Hematopoietic multipotent progenitor cell (in vitro differentiated cells): ENCODE results near the gene HOXB8. TPM values are rescaled to one million over a fixed set of nuclear protein-coding genes. Genes with fewer than 3 reads are reported as not detected.

Source experiments
- DNase-seq, 3 donors: peaks; one replicate each; pipeline ENCODE4 v3.0.0-alpha.2; 2011 to 2015; ENCODE audit warnings: low read depth in 2 of 3, low spot score in 2 of 3
- total RNA-seq: library from RNA; depleted of rRNA; stranded (reverse); fragments of >200 nt; gene quantifications from one replicate; pipeline ENCODE4 v1.2.3, GENCODE V29; 2012

HOXB8 gene
- total RNA-seq, 1 donor, result not detected

- DNase-seq, result peak in 1 of 3 donors; percentile 45
Observed at GRCh38 chr17:48624544-48625494, 9.7 kb upstream of the HOXB8 start.

- DNase-seq, result no peak
Observed at GRCh38 chr17:48624118-48624517, 9.0 kb upstream of the HOXB8 start.

- DNase-seq, result no peak
Observed at GRCh38 chr17:48623583-48623982, 8.5 kb upstream of the HOXB8 start.

GRCh38 chr17:48622857-48623256 is 7.8 kb upstream of the HOXB8 start:
- DNase-seq, result no peak

GRCh38 chr17:48621410-48622392 is 6.6 kb upstream of the HOXB8 start:
- DNase-seq, result no peak

- DNase-seq, result no peak
Observed at GRCh38 chr17:48620461-48621139, 5.5 kb upstream of the HOXB8 start.

GRCh38 chr17:48619826-48620449 is 4.8 kb upstream of the HOXB8 start:
- no peak for DNase-seq

GRCh38 chr17:48618256-48618896 is 3.3 kb upstream of the HOXB8 start:
- DNase-seq, result peak; percentile 75 to 80 (median 80)

GRCh38 chr17:48617471-48618255 is 2.6 kb upstream of the HOXB8 start:
- peak in 1 of 3 donors; percentile 27 for DNase-seq

GRCh38 chr17:48616717-48617470 is 1.8 kb upstream of the HOXB8 start:
- DNase-seq, result no peak

- DNase-seq, result no peak
Observed at GRCh38 chr17:48615963-48616716, 1.0 kb upstream of the HOXB8 start.

- no peak for DNase-seq
Observed at GRCh38 chr17:48613862-48614694, 1.0 kb downstream of the HOXB8 start.

- DNase-seq, result peak in 2 of 3 donors; percentile 67 to 68
Observed at GRCh38 chr17:48612854-48613691, 2.0 kb downstream of the HOXB8 start.

- peak in 1 of 3 donors; percentile 46 for DNase-seq
Observed at GRCh38 chr17:48612456-48612853, 2.6 kb downstream of the HOXB8 start.

- no peak for DNase-seq
Observed at GRCh38 chr17:48611681-48612455, 3.2 kb downstream of the HOXB8 start.
